T-helper 9 cell (primary cell): ENCODE data around the gene CCDC77.

Experiments
- DNase-seq: peaks from one replicate; pipeline ENCODE4 v3.0.0-alpha.2; 2020

Gene CCDC77

GRCh38 chr12:454833-455232 lies 53.4 kb downstream of the CCDC77 start:
- DNase-seq: no peak

- DNase-seq: no peak
These were observed 54.4 kb downstream of the CCDC77 start for GRCh38 chr12:455821-456220.

- DNase-seq: no peak
These were observed 56.2 kb downstream of the CCDC77 start for GRCh38 chr12:457676-458075.

GRCh38 chr12:459050-459429 lies 57.6 kb downstream of the CCDC77 start:
- no peak for DNase-seq

- DNase-seq: peak; percentile 33
These were observed 58.2 kb downstream of the CCDC77 start, which contains the start of gene B4GALNT3 for GRCh38 chr12:459430-460258. Gene B4GALNT3 (plus strand): TSS chr12:459939. CDS start chr12:460377, 438 bp downstream.

GRCh38 chr12:460261-461230 lies 59.1 kb downstream of the CCDC77 start:
- DNase-seq: peak; percentile 31

- no peak for DNase-seq
These were observed 60.0 kb downstream of the CCDC77 start for GRCh38 chr12:461425-461824.

GRCh38 chr12:462936-463705 lies 61.7 kb downstream of the CCDC77 start:
- DNase-seq: no peak

GRCh38 chr12:464484-465267 lies 63.2 kb downstream of the CCDC77 start:
- no peak for DNase-seq

- no peak for DNase-seq
These were observed 64.6 kb downstream of the CCDC77 start for GRCh38 chr12:466039-466438.

GRCh38 chr12:466762-467161 lies 65.3 kb downstream of the CCDC77 start:
- no peak for DNase-seq

- no peak for DNase-seq
These were observed 66.1 kb downstream of the CCDC77 start for GRCh38 chr12:467591-467990.

GRCh38 chr12:468671-469389 lies 67.4 kb downstream of the CCDC77 start:
- DNase-seq: no peak

GRCh38 chr12:470133-470532 lies 68.7 kb downstream of the CCDC77 start:
- no peak for DNase-seq

- DNase-seq: no peak
These were observed 71.8 kb downstream of the CCDC77 start for GRCh38 chr12:473198-473597.

GRCh38 chr12:473863-474577 lies 72.6 kb downstream of the CCDC77 start:
- DNase-seq: no peak

- DNase-seq: no peak
These were observed 73.8 kb downstream of the CCDC77 start for GRCh38 chr12:475286-475685.

- no peak for DNase-seq
These were observed 77.7 kb downstream of the CCDC77 start for GRCh38 chr12:479161-479560.

GRCh38 chr12:480831-481816 lies 79.7 kb downstream of the CCDC77 start:
- no peak for DNase-seq
